NCI-H460 (cell line): Measurements from ENCODE around the gene POLD4. TPM values are rescaled to one million over a fixed set of nuclear protein-coding genes. Genes with fewer than 3 reads are reported as not detected.

Source experiments
- DNase-seq: peaks from one replicate; pipeline ENCODE4 v3.0.0-alpha.2; 2016; ENCODE audit warnings: low read depth; ENCODE audit errors: extremely low read depth
- total RNA-seq: library from RNA; depleted of rRNA; stranded (reverse); fragments of >200 nt; shearing (Covaris generic); gene quantifications from 2 replicates; pipeline ENCODE4 v1.2.3, GENCODE V29; 2014

POLD4 gene
- total RNA-seq, 1 experiment from 2014 or later = 62.8 TPM

DNA sequence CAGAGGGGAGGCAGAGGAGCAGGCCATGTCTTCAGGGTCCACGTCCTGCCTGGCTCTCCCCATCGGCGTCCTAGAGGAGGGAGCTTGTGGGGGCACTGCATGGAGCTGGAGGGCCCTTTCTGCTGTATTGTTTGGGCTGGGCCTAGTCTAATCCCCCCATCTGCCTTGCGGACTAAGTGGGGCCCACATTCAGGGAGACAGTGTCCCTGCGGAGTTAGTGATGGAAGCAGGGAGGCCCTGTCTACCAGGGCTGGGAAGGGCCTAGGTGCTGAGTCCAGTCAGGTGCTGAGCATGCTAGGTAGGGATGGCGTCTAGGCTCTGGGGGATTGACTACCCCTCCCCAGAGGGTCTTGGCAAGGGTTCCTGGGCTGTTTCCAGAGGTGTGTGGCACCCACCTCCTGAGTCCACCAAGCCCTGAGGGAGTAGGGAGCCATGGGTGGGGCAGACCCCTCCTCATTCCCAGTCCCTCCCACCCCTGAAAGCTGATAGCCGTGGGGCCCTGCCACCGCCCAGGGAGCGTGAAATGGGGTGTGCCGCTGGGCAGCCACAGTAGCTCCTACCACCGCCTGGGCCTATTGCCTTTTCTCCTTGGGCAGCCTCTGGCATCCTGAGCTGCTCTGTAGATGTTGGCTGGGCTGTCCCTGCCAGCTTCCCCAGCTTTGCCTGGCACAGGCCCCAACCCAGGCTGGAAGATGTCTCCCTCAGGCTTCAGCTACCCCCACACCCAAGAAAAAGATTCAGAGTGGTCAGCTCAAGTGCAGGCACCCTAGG lies 1.9 kb upstream of the POLD4 start:
- no peak for DNase-seq

DNA sequence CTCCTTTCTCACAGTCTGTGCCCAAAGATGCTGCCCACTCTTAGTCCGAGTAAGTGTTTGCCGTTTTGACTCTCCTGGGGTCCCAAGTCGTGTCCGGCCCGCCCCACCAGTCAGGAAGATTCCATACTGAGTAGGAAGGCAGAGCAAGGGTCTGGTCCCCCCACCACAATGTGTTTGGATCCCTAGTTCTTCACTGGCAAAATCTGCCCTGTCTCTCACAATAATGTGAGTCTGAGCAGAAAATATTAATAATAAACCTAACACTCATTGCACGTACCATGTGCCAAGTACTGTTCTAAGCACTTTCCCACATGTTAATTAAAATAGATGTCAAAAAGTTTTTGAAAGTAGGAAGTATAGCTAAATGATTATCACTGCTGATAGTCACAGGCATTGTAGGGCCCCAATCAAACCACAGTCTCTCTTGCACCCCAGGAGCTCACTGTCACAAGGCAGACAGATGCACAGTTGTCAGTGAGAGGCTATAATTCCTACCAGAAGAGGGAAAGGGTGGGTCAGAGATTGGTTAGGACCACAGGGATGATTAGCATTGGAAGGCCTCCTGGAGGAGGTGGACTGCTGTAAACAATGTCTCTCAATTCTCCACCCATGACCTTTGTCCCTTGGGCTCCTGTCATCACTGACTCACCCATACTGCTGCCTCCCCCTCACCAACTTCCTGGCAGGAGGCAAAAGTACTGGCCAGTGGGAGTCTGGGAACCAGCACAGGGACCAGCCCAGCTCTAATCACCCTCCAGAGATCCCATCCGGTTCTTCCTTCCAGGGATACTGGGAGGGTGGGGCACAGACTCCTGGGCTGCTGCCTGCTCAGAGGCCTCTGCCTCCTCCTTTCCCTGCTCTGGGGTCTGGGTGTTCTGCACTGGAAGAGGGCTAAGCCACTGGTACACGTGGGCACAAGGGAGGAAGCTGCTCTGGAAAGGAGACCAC lies 1.0 kb upstream of the POLD4 start:
- peak; percentile 89 for DNase-seq

DNA sequence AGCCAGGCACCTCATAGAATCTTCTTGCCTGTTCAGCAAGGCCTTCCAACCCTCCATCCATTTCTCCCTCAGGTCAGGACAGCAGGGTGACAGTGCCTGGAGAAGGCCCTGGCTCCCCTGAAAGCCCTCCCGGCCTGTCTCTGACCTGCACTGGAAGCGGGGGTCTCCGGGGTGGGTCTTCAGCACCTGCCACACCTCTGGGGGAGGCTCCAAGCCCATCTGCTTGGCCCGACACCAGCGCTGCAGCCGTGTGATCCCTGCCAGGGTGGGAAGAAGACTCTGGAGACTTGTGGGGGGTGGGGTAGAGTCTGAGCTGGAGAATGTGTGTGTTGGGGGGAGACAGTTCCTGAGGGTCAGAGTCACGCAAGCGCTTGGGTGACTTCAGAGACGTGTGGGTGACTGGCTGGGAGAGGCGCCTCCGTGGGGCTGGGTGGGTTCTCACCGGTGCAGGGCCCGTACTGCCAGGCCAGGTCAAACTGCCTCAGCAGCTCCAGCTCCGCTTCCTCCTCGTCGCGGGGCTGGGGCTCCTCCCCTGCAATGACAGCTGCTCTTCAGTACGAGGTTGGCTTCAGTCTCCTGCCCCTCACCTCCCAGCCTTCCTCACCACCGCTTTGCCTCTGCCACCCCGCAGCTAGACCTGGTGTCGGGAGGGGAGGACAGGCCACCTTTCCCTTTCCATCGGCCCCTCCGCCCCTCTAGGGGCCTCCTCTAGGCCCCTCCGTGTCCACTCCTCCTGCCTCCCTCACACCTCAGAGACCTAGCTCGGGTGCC lies 615 bp downstream of the POLD4 start:
- DNase-seq = no peak

DNA sequence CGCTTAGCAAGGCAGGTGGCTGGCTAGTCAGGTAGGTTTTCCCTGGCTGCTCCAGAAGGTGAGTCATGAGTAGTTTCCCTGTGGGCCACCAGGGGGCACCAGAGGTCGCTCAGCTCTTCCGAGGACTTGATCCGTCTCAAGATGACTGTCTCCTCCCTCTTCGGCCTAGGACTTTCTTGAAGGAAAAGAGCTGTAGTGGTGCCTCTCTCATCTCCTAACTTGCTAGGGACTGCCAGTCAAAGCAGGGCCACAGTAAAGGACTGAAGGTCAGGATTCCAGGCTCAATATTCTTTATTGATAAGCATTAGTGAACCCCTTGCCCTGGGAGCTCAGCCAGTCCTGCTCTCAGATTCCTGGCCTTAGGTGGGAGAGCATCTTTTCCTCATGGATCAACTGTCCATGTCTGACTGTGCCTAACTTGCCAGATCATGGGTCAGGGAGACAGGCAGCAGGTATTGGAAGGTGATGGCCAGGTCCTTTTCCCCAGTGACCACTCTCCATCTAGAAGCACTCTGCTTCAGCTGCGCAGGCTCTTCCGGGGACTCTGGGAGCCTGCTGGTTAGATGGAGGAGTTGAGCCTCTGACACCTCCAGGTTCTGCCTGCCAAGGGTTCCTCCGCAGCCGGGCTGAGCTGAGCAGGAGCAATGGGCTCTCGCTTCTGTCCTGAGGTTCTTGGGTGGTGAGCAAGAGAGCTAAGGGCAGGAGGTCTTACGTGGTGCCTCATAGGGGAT lies 1.9 kb downstream of the POLD4 start:
- DNase-seq = peak; percentile 57

DNA sequence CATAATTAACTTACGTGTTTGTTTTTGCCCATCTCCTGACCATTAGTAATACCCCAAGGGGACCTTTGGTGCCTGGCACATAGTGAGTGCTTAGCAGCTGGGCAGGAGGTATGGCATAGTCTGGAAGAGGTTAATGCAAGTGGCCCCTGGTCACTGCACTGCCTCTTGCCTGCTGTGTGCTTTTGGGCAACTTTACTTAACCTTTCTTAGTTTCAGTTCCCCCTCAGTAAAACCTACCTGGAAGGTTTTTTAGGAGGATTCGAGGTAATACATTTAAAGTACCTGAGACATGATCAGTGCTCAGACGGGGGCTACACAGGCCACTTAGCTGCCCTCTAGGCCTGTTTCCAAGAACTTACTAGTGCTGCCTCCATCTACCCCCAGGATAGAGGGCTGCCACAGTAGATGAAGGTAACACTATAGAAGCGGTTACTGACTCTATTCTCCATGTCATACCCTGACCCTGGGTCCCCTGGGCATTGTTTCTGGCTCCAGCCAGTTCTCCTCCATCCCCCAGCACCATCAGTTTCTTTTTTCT lies 3.3 kb downstream of the POLD4 start:
- no peak for DNase-seq

DNA sequence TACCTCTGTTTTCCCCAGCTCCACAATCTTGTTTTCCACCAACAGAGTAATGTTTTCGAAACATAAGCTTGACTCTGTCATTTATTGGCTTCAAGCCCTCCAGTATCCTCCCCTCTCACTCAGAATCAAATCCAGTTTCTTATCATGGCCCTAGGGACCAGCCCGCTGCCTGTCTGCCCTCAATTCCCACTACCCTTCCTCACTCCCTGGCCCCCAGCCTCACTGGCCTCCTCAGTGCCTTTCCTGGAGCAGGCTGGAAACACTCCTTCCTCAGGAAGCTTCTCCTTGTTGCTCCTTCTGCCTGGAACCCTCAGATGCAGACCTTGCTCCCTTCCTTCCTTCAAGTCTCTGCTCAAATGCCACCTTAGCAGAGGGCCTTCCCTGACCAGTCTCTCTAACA lies 3.9 kb downstream of the POLD4 start:
- DNase-seq = no peak

DNA sequence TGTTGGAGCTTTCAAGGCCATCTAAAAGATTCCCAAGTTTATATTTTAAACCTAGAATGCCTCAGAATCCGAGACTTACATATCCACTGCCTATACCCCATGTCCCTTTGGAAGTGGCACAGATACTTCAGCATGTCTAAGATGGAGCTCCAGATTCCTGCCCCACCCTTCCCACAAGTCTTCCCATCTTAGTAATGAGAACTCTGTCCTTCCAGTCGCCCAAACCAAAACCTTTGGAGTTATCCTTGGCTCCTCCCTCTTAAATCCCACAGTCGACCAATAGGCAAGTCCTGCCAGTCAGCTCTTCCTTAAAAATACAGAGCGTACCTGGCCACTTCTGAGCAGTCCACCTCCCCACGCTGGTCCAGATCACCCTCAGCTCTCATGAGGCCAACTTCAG lies 4.3 kb downstream of the POLD4 start:
- no peak for DNase-seq

DNA sequence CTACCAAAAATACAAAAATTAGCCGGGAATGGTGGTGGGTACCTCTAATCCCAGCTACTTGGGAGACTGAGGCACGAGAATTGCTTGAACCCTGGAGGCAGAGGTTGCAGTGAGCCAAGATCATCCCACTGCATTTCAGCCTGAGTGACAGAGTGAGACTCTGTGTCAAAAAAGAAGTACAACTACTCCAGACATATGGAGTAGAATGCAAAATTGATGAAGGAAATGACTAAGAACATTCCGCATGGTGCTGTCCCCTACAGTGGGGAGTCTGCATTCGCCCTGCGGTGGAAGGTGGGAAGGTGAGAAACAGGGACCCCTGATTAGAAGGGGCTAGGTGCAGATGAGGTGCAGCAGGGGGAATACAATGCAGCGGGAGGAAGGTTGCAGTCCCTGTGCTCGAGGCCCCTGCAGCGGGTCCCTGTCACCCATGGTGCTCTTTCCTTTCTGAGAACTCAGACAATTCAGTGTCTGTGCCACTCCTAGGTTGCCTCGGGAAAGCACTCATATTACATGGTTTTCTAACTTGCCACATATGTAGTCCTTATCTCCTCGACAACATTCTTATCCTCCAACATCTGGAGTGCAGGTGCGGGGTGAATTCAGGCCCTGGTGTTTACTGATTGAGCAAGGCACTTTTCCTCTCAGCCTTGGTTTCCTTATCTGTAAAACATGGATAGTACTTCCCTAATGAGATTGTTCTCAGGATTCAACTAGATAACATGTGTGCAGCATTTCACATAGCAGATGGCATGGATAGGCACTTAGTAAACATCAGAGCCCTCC lies 5.2 kb downstream of the POLD4 start:
- no peak for DNase-seq

DNA sequence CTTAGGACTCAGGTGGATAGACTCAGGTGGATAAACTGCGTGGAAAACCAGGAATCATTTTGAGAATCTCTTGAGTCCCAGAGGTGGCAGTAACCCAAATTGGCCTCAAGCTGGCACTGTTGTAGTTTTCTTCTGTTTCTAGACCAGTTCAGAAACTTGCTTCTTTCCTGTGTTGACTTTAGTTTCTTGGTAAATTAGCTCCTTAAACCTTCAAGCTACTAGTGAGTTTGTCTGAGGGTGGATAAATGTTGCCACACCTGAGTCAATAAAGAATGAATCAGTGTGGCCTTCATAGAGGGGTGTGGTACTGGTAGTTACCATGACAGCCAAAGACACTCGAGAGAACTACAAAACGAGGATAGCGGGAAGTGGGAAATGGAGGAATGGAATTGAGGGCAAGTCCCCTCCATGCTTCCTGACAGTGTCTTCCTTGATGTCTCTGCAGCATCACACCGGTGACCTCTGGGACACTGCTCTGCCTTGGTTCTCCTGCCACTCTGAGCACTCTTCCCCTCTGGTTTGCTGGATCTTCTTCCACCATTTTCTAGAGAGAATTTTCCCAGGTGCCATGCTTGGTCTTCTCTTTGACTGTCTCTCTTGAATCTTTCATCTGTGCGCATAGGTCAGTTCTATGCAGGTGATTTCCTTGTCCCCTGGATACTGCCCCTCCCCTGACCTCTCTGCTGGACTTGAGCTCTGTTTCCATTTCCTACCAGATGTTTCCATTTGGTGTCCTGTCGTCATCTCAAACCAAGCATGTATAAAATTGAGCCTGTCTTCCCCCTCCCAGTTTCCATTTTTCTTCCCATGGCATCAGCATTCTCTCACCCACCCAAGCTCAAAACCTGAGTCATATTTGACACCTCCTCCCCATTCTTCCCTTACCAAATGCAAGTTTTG lies 7.2 kb downstream of the POLD4 start:
- peak; percentile 76 for DNase-seq

DNA sequence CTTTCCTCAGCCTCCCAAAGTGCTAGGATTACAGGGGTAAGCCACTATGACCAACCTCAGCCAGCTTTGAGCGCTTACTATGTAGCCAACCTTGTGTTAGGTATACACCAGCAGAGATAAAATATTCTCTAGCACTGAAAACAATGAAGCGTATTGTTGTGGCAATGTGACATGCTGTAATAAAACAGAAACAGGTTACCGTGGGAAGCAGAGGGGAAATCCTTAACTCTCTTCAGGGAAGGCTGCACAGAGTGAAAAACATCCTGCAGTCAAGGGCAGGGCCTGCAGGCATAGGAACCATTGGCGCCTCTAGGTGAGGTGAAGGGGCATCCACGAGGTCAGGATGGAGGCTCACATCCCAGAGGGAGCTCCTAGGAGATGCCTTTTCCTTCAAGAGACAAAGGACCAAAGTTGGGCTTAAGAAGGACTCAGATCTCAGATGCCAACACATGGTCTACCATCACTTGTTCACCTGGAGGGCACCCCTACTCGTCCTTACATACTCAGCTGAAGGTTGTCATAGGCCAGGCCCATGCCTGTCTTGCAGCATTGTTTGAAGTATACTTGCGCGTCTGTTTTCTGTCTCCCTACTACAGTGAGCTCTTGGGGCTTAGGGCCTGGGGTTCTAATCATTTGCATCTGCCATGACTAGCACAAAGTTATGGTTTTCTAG lies 8.0 kb downstream of the POLD4 start:
- no peak for DNase-seq

DNA sequence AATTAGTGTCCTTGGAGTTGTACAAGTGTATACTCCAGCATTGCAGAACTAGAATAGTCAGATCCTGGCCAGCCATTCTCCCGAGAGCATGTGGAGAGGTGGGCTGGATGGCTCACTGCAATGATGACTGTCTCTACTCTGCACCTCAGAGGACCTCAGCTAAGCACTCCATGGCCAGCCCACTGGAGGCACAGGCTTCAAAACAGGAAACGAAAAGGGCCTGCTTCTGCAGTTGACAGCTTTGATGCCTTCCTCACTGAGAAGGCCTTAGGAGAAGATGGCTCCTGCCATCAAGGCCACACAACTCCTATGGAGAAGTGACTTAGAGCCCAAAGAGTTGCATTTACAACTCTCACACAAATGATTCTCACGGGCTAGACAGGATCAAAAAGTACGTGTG lies 9.1 kb downstream of the POLD4 start:
- DNase-seq = no peak

DNA sequence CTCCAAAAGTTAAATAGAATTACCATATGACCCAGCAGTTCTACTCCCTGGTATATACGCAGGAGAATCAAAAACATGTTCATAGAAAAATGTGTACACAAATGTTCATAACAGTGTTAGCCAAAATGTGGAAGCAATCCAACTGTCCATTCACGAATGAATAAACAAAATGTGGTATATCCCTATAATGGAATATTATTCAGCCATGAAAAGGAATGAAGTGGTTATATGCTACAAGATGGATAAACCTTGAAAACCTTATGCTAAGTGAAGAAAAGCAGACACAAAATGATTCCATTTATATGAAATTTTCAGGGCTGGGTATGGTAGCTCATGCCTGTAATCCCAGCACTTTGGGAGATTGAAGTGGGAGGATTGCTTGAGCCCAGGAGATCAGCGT lies 16.1 kb downstream of the POLD4 start:
- DNase-seq = no peak

DNA sequence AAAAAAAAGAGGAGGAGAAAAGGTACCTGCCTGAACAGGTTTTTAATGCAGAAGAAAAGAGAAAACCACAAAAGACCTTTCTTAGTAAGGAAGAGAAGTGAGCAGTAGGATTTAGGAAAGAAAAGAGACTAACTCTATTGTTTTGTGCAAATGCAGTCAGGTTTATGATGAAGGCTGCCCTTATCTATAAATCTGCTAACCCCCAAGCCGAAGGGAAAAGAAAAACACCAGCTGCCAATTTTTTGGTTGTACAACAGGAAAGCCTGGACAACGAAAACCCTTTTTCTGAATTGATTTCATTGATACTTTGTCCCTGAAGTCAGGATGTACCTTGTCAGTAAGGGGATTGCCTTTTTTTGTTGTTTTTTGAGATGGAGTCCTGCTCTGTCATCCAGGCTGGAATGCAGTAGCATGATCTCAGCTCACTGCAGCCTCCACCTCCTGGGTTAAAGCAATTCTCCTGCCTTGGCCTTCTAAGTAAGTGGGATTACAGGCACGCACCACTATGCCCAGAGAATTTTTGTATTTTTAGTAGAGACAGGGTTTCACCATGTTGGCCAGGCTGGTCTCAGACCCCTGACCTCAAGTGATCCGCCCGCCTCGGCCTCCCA lies 21.2 kb downstream of the POLD4 start:
- no peak for DNase-seq

DNA sequence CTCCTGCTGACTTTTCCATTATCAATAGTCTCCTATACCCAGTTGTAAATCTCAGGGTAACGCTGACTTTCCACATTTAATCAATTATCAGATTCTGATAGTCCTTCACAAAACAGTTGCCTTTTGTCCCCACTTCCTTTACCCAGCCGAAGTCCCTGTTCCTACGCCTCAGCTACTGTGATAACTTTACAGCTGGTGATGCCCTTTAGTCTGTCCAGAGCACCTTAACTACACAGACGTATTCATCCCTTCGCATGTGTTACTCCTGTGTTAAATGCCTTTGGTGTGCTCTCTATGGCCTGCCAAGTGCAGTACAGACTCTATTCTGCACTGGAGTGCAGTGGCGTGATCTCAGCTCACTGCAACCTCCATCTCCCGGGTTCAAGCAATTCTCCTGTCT lies 29.8 kb downstream of the POLD4 start:
- DNase-seq = no peak

DNA sequence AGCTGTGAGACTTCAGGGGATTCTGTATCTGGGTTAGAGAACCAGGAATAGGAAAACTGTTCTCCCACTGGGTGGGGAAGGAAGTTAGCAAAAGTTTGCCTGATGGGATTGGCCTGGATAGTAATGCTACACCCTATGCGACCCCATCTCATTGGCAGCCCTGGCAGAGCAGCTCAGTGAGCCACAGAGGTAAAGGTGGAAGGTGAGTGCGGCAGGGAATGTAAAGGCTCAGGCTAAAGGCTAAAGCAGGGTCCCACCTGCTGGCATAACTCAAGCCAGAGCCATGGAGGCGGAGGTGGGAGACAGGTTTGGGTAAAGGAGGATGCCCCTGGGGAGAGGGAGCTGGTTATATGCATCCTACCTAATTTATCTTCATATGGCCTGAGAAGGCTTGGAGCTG lies 31.3 kb downstream of the POLD4 start:
- DNase-seq = no peak

DNA sequence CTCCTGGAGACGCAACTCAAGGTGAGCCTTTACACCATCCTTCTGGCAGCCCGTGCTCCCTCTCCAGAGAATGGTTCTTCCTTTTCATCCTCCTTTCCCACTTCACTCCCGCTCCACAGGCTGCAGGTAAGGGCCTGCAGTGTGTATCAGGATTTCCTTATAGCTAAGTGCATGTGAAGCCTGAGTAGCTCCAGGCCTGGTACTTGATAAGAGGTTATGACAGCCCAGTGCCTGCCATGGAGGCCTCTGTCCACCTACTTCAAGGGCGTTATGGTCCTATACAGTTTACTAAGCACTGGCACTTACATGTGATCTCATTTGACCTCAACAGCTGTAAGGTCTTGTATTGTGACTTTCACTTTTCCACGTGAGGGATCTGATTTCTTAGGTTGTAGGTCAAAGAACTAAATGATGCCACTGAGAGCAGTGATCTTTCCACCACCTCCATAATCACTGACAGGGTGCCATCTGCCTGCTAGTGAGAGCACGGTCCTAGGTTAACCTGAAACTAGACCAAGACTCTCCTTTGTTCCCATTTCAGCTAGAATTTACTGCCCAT lies 32.0 kb downstream of the POLD4 start:
- DNase-seq = no peak

DNA sequence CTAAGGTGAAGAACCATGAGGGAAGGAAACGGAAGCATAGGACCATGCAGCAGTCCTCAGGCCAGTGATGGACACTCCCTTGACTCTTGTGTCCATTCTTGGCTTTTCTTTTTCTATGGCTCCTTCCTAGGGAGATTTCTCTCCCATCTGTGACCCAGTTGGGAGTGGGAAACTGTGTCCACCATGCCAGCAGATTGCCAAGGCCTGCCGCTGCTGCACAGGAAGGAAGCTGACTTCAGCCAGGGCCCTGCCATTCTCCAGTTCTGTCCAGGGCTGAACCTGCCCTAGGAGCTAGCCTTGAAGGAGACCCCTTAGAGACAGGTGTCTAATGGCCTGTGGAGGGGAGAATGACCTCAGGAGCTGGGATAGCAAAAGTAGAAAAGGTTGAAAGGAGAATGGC lies 32.7 kb downstream of the POLD4 start:
- no peak for DNase-seq
